MCF 10A (cell line): ENCODE results near the gene ACAP3. TPM values are rescaled to one million over a fixed set of nuclear protein-coding genes. Genes with fewer than 3 reads are reported as not detected.

Source experiments
- microRNA-seq: library from miRNA; unstranded; fragments of <30 nt; microRNA quantifications from one replicate; pipeline ENCODE4 v1.2.0, GENCODE V29; 2022
- total RNA-seq: library from RNA; stranded (reverse); gene quantifications from 2 replicates; pipeline ENCODE4 v1.2.3, GENCODE V29; 2022

ACAP3 gene
- total RNA-seq, 1 experiment from 2014 or later, result 33.5 TPM

Small RNA genes within 50 kb of the gene (microRNA-seq; reads per million reads assigned to microRNA genes)
- gene MIR6726, result 4.9 reads per million, percentile 35 among the genes with 10 or more reads in this experiment
- gene MIR6727, result 0.53 reads per million
- 1.3 reads per million, percentile 3 among the genes with 10 or more reads in this experiment for gene MIR6808

Other genes starting within 250 kb of the ACAP3 start
- 0.30 and 0.37 TPM in 2 replicates for gene RNF223, start 233.6 kb downstream of the ACAP3 start, total RNA-seq
- 15.7 and 18.6 TPM in 2 replicates for gene C1orf159, start 191.8 kb downstream of the ACAP3 start, total RNA-seq
- gene TTLL10, start 134.1 kb downstream of the ACAP3 start, total RNA-seq, result not detected in 2 replicates
- not detected in 2 replicates for gene TNFRSF18, start 101.3 kb downstream of the ACAP3 start, total RNA-seq
- gene TNFRSF4, start 93.8 kb downstream of the ACAP3 start, total RNA-seq, result not detected in 2 replicates
- 122 and 127 TPM in 2 replicates for gene SDF4, start 75.9 kb downstream of the ACAP3 start, total RNA-seq
- 24.6 and 31.5 TPM in 2 replicates for gene B3GALT6, start 75.7 kb downstream of the ACAP3 start, total RNA-seq
- 1.5 and 3.3 TPM in 2 replicates for gene C1QTNF12, start 61.2 kb downstream of the ACAP3 start, total RNA-seq
- 62.1 and 70.5 TPM in 2 replicates for gene UBE2J2, start 34.1 kb downstream of the ACAP3 start, total RNA-seq
- 1.8 and 2.2 TPM in 2 replicates for gene SCNN1D, start 27.5 kb downstream of the ACAP3 start, total RNA-seq
- 15.9 and 27.4 TPM in 2 replicates for gene PUSL1, start 667 bp upstream of the ACAP3 start, total RNA-seq
- 122 and 129 TPM in 2 replicates for gene INTS11, start 16.7 kb upstream of the ACAP3 start, total RNA-seq
- 19.3 and 21.0 TPM in 2 replicates for gene CPTP, start 16.9 kb upstream of the ACAP3 start, total RNA-seq
- gene TAS1R3, start 23.4 kb upstream of the ACAP3 start, total RNA-seq, result 0.17 TPM in 1 of 2 replicates, not detected in the other
- gene DVL1, start 41.5 kb upstream of the ACAP3 start, total RNA-seq, result 96.2 and 113 TPM in 2 replicates
- gene MXRA8, start 50.6 kb upstream of the ACAP3 start, total RNA-seq, result not detected in 2 replicates
- 120 and 148 TPM in 2 replicates for gene AURKAIP1, start 67.3 kb upstream of the ACAP3 start, total RNA-seq
- gene CCNL2, start 91.4 kb upstream of the ACAP3 start, total RNA-seq, result 230 and 248 TPM in 2 replicates
- gene MRPL20, start 99.4 kb upstream of the ACAP3 start, total RNA-seq, result 131 and 137 TPM in 2 replicates
- gene ANKRD65, start 113.3 kb upstream of the ACAP3 start, total RNA-seq, result 0.86 and 1.4 TPM in 2 replicates
- 0.37 and 0.54 TPM in 2 replicates for gene VWA1, start 127.8 kb upstream of the ACAP3 start, total RNA-seq
- 0.27 and 2.0 TPM in 2 replicates for gene ATAD3C, start 141.8 kb upstream of the ACAP3 start, total RNA-seq
- gene ATAD3B, start 163.8 kb upstream of the ACAP3 start, total RNA-seq, result 42.2 and 46.9 TPM in 2 replicates
- gene ATAD3A, start 204.2 kb upstream of the ACAP3 start, total RNA-seq, result 43.1 and 63.2 TPM in 2 replicates
- 3.6 and 5.5 TPM in 2 replicates for gene TMEM240, start 232.7 kb upstream of the ACAP3 start, total RNA-seq